HG02885 (cell line): Measurements from ENCODE around the gene BST2.

ENCODE experiments used
- ATAC-seq: cut with Tn5 transposase; IDR thresholded peaks from one replicate; pipeline ENCODE4 v1.9.1; 2021; ENCODE audit warnings: mild to moderate bottlenecking; ENCODE audit not compliant: unreplicated experiment, poor library complexity

Gene BST2

GRCh38 chr19:17419621-17420474 lies 14.4 kb upstream of the BST2 start, which contains the start of gene MVB12A:
TSS of gene MVB12A (plus strand) at chr19:17420047. CDS start at chr19:17420136, 89 bp downstream.
- ATAC-seq = peak; percentile 92

- ATAC-seq = no peak
Observed at GRCh38 chr19:17419154-17419620, 13.8 kb upstream of the BST2 start.

GRCh38 chr19:17418710-17419109 lies 13.3 kb upstream of the BST2 start:
- ATAC-seq = no peak

- ATAC-seq = no peak
Observed at GRCh38 chr19:17415121-17415520, 9.7 kb upstream of the BST2 start.

GRCh38 chr19:17414097-17414496 lies 8.7 kb upstream of the BST2 start:
- ATAC-seq = no peak

GRCh38 chr19:17411801-17412200 lies 6.4 kb upstream of the BST2 start:
- no peak for ATAC-seq

GRCh38 chr19:17409990-17410389 lies 4.6 kb upstream of the BST2 start:
- no peak for ATAC-seq

GRCh38 chr19:17406887-17407196 lies 1.4 kb upstream of the BST2 start:
- ATAC-seq = no peak

- peak; percentile 14 for ATAC-seq
Observed at GRCh38 chr19:17406046-17406886, 836 bp upstream of the BST2 start.

GRCh38 chr19:17404621-17405249 lies 695 bp downstream of the BST2 start:
- ATAC-seq = no peak

GRCh38 chr19:17404015-17404414 lies 1.4 kb downstream of the BST2 start:
- ATAC-seq = no peak

- ATAC-seq = no peak
Observed at GRCh38 chr19:17402982-17403855, 2.2 kb downstream of the BST2 start.

- ATAC-seq = no peak
Observed at GRCh38 chr19:17401628-17402027, 3.8 kb downstream of the BST2 start.

GRCh38 chr19:17398902-17399527 lies 6.4 kb downstream of the BST2 start:
- ATAC-seq = no peak

- ATAC-seq = no peak
Observed at GRCh38 chr19:17394891-17395415, 10.5 kb downstream of the BST2 start.

- ATAC-seq = no peak
Observed at GRCh38 chr19:17393914-17394313, 11.5 kb downstream of the BST2 start, which contains the start of gene CCDC194. TSS of gene CCDC194 (minus strand) at chr19:17394196. CDS start at chr19:17394158, 38 bp downstream.

- ATAC-seq = no peak
Observed at GRCh38 chr19:17393002-17393401, 12.4 kb downstream of the BST2 start.

GRCh38 chr19:17391371-17392151 lies 13.9 kb downstream of the BST2 start:
- ATAC-seq = no peak
